NCI-H1092 treated with DMSO at 0.1 percent for 48 hours (cell line): ENCODE measurements around the gene OR8G5.

Source experiments
- DNase-seq: peaks from one replicate; lab custom pipeline; 2025; lab: John Stamatoyannopoulos, UW

Gene OR8G5

GRCh38 chr11:124285610-124286344 lies 29.6 kb downstream of the OR8G5 start:
- DNase-seq, result no peak

- no peak for DNase-seq
Observed at GRCh38 chr11:124294687-124295086, 38.5 kb downstream of the OR8G5 start.

GRCh38 chr11:124296016-124296415 lies 39.8 kb downstream of the OR8G5 start:
- no peak for DNase-seq

- no peak for DNase-seq
Observed at GRCh38 chr11:124297921-124298320, 41.7 kb downstream of the OR8G5 start.

- no peak for DNase-seq
Observed at GRCh38 chr11:124301548-124301947, 45.4 kb downstream of the OR8G5 start.

- DNase-seq, result no peak
Observed at GRCh38 chr11:124302347-124303125, 46.4 kb downstream of the OR8G5 start.

GRCh38 chr11:124307093-124307492 lies 50.9 kb downstream of the OR8G5 start:
- DNase-seq, result no peak

GRCh38 chr11:124310721-124311120 lies 54.5 kb downstream of the OR8G5 start:
- no peak for DNase-seq

GRCh38 chr11:124311269-124311668 lies 55.1 kb downstream of the OR8G5 start:
- no peak for DNase-seq

GRCh38 chr11:124311670-124312069 lies 55.5 kb downstream of the OR8G5 start:
- DNase-seq, result no peak

- DNase-seq, result no peak
Observed at GRCh38 chr11:124313131-124313530, 57.0 kb downstream of the OR8G5 start.

- DNase-seq, result no peak
Observed at GRCh38 chr11:124313849-124314248, 57.7 kb downstream of the OR8G5 start, which contains the start of gene OR8D1. OR8D1 (minus strand) TSS chr11:124313949; CDS start chr11:124310766, 3,183 bp downstream.

- DNase-seq, result no peak
Observed at GRCh38 chr11:124315052-124315451, 58.9 kb downstream of the OR8G5 start.
